H1 (cell line): Measurements from ENCODE around the gene RFFL. TPM values are rescaled to one million over a fixed set of nuclear protein-coding genes. Genes with fewer than 3 reads are reported as not detected.

Experiments
- ATF2 ChIP-seq: IDR thresholded peaks from 2 replicates; pipeline ENCODE4 v1.6.1; 2012; ENCODE audit warnings: low read length, inconsistent platforms
- BCL11A ChIP-seq, 2 experiments: IDR thresholded peaks; one replicate each; pipeline ENCODE4 v1.6.1; 2011; ENCODE audit warnings: low read depth in 2 of 2, low read length in 2 of 2, mild to moderate bottlenecking in 2 of 2
- CHD7 ChIP-seq: fragments of 300-600 bp; sonication (generic); IDR thresholded peaks from 2 replicates; pipeline ENCODE4 v1.7.1; 2012; ENCODE audit warnings: low read length, moderate library complexity, mild to moderate bottlenecking, inconsistent platforms; ENCODE audit not compliant: insufficient replicate concordance
- HDAC6 ChIP-seq: IDR thresholded peaks from one replicate; pipeline ENCODE4 v1.7.1; 2012; ENCODE audit warnings: low read depth, mild to moderate bottlenecking, inconsistent platforms, low read length, moderate library complexity
- KDM4A ChIP-seq: IDR thresholded peaks from one replicate; pipeline ENCODE4 v1.7.1; 2012; ENCODE audit warnings: low read depth, mild to moderate bottlenecking, moderate library complexity, low read length, inconsistent platforms; ENCODE audit not compliant: severe bottlenecking
- NRF1 ChIP-seq: IDR thresholded peaks from 2 replicates; pipeline ENCODE4 v1.6.1; 2011; ENCODE audit warnings: mild to moderate bottlenecking, low read depth, low read length, improper control_type of control experiment
- SAP30 ChIP-seq: fragments of 300-600 bp; sonication (generic); IDR thresholded peaks from 2 replicates; pipeline ENCODE4 v1.7.1; 2012; ENCODE audit warnings: low read length, moderate library complexity, mild to moderate bottlenecking, inconsistent platforms; ENCODE audit not compliant: insufficient read depth, insufficient replicate concordance
- SP4 ChIP-seq: IDR thresholded peaks from 2 replicates; pipeline ENCODE4 v1.6.1; 2012; ENCODE audit warnings: low read length, inconsistent platforms
- polyA plus RNA-seq, 7 experiments: library from polyadenylated mRNA; depleted of rRNA in 3 of 7; stranded (reverse) in 5 of 7; unstranded in 2 of 7; fragments of >200 nt in 5 of 7; fragments of 200-250 nt in 2 of 7; gene quantifications; 1 replicate in 5 of 7; 2 replicates in 1 of 7; 4 replicates in 1 of 7; pipeline versions ENCODE4 v1.2.1 to v1.2.3, GENCODE V29; 2011 to 2013; ENCODE audit warnings: missing spikeins in 2 of 7, mixed read lengths in 2 of 7
- total RNA-seq: library from RNA; stranded (reverse); fragmentation: NEBNext Ultra II Directional; extraction: Animal tissue kit (Norgen Biotek cat#: 25700); gene quantifications from 2 replicates; pipeline ENCODE4 v1.2.1, GENCODE V29; 2021

RFFL gene
- total and polyA plus RNA-seq, 2 of the 8 experiments (the other 6 are each of a cell fraction or from before 2014, with no cell fraction given): 14.0 to 24.5 TPM

- peak; percentile 51 for TF ChIP-seq KDM4A
- TF ChIP-seq CHD7: no peak
- TF ChIP-seq BCL11A (IDR thresholded peaks at IDR 0.05; ENCODE audit: low read depth in 2 of 2, low read length in 2 of 2): no peak
- TF ChIP-seq SP4: no peak
- TF ChIP-seq SAP30: no peak
- TF ChIP-seq ATF2: no peak
- TF ChIP-seq NRF1: no peak
- no peak for TF ChIP-seq HDAC6
These were observed 82.6 kb downstream of the RFFL start (continued) for GRCh38 chr17:34980681-34981537.
